GM18867 (cell line): ENCODE data around the gene GYS2.

Source experiments
- ATAC-seq: cut with Tn5 transposase; IDR thresholded peaks from one replicate; pipeline ENCODE4 v1.9.1; 2021; ENCODE audit warnings: mild to moderate bottlenecking, moderate library complexity; ENCODE audit not compliant: unreplicated experiment

GYS2 gene

DNA sequence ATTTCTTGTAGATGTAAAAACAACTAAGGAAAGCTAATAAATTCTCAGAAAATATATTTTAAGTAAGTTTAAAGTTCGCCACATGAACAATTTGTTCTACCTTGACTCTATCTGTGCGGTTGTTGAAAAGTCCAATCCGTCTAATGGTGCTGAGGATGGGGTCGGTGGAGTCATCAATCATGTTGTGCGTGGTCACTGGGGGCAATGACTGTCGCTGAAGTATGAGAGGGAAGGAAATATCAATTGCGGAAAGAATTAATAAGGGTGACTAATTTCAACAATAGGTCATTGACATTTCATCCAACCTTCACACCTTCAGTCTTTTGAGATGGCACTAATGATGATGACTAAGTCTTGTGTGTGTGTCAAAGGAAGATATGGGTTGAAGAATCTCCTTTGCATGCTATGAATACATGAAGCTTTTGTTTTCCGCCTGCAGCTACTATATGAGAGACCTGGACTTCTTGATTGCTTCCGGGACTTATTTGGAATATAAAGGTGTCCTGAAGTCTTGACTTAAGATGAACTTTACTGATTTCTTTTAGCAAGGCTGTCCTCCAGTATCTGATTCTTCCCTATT lies 46.5 kb downstream of the GYS2 start:
- ATAC-seq, result no peak

DNA sequence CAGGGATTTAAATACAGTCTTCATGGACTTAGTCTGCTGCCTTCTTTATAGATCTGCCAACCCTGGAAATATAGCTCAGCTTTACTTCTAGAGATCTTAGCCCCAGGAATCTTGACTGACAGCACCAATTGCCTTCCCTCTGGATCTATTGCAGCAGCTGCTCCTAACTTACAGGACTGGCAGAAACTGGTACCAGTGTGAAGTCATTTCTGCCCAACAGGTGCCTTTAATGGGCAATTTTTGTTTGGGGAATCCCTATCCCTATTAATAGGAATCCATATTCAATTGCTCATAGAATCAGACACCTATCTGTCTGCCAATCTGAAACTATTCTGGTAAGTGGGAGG lies 51.3 kb downstream of the GYS2 start:
- ATAC-seq, result no peak

DNA sequence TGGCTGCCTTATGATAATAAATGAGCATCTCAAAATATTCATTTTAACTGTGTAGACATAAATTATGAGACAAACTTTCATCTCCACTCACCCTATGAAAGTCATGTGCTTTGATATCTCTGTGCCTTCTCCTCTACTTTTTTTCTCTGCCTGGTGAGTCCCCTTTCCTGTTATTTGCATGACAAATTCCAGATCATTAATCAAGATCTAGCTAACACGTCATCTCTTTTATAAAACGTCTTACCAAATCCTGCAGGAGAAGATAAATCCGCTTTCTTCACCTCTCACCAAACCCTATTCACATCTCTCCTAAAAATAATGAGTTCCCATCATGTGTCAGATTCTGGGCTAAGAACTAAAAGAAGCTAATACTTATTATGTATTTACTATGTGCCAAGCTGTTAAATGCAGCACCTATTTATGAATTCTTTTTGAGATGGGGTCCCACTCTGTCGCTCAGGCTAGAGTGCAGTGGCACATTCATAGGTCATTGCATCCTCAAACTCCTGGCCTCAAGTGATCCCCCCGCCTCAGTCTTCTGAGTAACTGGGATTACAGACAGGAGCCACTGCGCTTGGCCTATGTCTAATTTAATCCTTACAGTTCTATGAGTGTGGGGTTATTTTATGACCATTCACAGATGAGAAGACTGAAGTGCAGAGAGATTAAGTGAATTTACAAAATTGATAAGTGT lies 51.9 kb downstream of the GYS2 start:
- no peak for ATAC-seq

DNA sequence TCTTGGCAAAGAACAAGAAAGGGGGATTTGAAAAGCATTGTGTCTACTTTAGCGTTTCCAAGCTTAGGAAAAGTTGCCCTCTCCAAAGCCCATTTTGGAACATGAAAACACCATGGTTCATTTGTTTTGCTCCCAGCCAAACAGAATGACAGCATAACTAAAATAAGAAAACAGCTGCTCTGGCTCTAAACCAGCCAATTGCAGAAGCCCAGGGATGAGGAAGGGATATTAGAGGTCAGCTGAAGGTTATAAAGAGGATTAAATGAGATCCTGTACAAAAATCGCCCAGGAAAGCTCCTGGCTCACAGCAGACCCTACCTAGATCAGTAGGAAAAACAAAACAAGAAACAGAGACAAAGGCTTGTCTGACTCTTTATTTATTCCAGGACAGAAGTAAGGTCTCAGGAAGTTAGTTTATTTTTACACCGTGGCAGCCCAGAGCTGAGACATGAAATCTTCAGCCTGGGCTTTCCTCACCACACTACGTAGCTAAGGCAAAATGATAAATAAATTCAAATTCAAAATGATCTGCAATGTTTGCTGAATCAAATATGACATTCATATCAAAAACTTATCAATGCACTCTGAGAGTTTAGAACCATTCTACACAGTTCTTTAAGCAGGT lies 52.7 kb downstream of the GYS2 start:
- no peak for ATAC-seq

DNA sequence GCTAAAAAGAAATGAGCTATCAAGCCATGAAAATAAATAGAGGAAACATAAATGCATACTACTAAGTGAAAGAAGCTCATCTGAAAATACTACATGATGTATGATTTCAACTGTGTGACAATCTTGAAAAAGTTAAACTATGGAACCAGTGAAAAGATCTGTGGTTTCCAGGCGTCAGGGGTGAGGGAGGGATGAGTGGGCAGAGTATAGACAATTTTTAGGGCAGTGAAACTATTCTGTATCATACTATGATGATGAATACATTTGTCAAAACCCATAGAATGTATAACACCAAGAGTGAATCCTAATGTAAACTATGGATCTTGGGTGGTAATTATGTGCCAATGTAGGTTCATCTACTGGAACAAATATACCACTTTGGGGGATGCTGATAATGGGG lies 57.2 kb downstream of the GYS2 start:
- no peak for ATAC-seq

DNA sequence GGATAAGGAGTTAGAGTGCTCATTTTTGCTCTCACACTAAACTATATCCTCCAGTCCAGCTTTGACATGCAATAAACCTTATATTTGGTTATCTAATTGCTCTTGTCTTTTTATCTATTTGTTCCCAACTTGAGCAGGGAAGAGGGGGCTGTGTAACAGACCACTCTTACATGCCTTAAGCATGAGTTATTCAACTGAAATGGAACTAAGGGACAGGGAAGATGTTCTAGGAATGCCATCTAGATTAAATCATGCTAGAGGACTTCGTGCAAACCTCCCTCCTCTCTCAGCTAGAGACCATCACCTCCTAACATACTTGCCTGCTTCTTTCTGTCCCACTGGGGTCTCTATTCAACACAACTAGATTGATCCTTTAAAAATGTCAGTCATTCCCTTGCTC lies 57.9 kb downstream of the GYS2 start:
- ATAC-seq, result no peak

DNA sequence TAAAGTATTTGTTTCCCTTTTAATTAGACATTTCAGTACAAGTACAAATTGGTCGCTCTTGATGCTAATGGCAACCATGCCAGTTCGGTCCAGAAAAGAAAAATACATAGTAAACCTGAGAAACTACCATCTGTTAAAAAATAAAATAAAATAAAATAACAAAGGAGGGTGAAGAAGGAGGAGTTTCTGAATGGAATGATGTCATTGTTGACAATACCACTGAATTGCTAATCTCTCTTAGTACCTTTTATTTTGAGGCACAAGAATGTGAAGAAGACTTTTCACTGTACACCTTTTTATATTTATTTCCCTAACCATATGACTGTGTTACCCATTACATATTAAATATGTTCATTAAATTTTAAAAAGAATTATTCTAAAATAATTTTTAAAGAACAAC lies 59.1 kb downstream of the GYS2 start:
- no peak for ATAC-seq

DNA sequence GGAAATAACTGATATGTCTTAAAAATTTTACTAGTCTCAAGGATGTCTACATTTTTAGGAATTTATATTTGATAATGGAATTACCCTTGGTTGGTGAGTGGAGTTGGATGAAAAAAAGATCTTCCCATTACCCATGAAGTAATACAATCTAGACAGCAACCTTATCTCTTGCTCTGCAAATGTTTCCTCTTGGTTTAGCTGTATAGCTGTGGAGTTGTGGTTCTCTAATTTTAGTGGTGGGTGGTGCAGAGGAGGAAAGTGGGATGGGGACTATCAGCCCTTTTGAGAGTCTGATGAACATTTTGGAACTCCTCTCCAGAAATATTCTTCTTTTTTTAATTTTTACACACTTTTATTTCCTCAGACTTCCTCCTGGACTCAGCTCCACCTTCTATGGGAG lies 61.5 kb downstream of the GYS2 start:
- no peak for ATAC-seq

DNA sequence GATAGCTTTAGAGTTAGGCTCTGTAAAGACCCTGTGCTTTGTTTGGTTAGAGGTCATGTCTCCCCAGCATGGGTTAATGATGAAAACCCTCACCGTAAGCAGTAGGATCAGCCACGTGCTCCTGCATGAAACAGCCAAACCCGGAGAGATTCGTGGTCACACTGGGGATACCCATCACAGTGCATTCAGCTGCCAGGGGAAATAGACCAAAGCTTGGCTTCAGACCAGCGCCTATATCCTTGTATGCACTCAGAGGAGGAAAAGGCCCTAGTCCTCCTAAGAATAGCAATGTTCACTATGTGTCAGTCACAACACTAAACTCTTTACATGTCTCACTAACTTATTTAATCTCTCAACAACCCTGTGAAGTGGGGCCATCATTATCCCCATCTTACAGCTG lies 62.2 kb downstream of the GYS2 start:
- no peak for ATAC-seq

DNA sequence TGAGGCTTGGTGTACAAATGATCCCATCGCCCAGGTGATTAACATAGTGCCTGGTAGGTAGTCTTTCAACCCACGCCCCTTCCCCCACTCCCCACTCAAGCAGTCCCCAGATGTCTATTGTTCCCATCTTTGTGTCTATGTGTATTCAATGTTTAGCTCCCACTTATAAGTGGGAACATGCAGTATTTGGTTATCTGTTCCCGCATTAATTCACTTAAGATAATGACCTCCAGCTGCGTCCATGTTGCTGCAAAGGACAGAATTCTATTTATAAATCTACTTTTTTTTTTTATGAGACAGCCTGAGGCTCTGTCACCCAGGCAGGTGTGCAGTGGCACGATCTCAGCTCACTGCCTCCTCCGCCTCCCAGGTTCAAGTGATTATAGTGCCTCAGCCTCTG lies 62.9 kb downstream of the GYS2 start:
- ATAC-seq, result no peak

DNA sequence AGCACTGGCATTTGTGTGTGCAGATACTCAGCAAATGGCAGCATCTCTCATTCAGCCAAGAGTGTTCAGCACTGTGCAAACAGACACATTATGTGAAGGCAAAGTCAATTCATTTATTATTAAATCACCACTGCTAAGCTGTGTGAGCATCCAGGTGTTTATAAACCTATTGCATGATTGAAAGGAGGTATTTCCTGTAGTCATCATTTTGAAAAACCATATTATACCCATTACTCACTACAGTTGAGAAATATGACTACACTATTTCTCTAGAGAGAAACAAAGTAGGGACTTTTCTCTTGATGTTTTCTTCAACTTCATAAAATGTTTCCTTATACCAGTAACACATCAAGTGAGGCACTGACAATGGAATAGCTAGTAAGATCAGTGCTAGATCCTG lies 64.8 kb downstream of the GYS2 start:
- no peak for ATAC-seq

DNA sequence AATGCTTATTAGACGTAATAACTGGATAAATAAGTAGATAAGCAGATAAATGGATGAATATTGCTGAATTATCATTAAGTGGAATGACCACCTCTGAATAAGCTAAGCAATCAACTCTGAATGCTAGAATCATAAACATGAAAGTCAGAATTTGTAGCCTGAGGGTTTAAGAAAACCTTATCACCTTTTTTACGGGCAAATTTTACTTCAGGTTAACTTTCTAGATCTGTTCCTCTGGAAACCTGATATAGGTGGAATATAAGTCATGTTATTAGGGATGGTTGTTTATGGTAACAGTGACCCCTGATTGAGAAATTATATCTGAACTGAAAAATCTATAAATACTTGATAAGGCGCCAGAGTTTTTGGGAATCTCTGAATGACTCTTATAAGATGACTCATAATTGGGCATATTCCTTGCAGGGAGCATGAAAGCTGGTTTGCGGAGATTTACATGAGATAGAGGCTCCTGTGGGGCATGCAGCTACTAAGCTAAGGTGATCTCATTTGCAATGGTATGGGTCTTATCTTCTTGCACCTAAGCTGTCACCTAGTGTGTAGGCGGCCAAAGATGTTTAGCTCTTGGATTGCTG lies 66.5 kb downstream of the GYS2 start:
- ATAC-seq, result no peak

DNA sequence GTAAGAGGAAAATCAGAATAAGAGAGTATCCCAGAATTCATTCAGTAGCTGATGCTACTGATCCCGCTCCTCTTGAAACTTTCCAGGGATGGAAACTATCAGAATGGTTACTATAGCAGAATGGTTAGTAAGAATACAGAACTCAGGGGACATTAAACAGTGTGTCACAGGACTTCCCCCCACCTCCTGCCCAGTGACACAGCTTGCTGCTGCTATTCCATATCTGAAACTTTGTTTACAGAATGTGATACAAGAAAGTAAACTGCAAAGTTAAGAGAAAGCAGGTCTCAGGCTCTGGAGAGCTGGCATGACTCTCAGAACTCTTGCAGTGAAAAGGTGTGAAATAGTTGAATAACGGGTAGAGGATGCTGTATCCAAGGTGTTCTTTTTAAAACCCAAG lies 75.2 kb downstream of the GYS2 start:
- ATAC-seq, result no peak

DNA sequence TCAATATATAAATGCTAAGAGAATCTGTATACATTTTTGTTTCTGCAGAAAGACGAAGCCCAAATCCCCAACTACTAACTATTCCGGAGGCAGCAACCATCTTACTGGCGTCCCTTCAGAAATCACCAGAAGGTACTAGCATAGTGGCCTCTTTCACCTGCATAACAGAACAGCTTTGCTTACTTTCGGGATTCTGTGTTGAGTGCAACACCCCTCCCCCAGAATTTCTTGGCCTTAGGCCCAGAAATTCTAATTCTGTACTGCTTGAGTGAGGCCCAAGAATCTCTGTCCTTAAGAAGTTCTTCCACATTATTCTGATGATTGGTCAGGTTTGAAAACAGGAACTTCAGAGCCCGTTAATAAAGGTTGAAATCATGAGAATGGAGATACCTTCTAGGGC lies 75.7 kb downstream of the GYS2 start:
- no peak for ATAC-seq

DNA sequence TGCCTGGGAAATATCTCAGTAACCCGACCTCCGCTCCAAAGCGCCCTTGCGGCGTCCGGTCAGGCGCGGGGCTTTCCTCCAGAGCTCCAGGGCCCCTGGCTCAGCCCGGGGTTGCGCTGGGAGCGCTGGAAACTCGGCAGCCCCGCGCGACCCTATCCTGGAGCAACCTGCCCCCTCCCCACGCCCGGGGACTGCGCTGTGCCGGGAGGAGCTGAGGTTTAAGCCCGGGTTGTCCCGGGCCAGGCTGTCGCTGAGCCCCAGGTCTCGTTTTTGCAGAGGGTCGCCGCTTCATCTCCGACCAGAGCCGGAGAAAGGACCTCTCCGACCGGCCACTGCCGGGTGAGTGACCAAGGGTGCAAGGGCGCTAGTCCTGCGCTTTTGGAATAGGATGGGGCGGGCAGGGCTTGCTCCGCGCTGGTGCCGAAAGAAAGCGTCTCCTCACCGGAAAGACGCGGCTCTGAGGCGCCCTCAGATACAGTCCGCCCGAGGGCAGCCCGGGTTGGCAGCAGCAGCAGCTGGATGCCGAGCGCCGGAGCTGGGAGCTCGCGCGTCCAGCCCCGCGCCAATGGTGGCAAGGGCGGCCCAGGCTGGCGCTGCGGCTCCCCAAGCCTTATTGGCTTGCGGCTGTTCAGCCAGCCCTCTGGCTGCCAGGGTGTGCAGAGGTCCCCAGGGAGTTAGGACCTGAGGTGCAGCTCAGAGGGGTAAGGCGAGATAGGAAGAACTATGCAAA lies 77.0 kb downstream of the GYS2 start:
- ATAC-seq, result peak; percentile 96

DNA sequence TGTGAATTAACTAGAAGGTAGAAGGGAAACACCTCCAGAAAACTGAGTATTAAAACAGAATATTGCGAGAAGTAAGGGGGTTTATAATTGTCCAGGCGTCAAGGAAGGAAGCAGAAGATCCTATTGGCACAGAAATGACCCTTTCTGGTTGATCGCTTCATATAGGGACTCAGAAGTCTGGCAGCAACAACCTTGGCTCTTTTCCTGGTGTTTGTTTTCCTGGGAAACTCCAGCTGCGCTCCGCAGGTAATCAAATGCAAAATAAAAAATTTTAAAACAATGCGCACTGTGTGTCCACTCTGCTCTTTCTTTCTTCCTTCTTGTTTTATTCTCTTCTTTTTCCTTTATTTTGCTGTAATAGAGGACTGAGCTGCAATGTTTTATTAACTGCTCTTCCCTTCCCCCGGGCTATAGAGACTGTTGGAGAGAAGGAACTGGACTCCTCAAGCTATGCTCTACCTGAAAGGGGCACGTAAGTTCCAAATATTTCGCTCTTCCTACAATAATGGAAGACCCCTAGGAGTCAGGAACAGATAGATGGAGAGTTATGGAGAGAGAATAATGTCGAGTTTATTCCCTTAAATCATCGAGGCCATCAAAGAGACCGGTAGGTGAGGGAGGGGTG lies 77.8 kb downstream of the GYS2 start:
- ATAC-seq, result no peak

DNA sequence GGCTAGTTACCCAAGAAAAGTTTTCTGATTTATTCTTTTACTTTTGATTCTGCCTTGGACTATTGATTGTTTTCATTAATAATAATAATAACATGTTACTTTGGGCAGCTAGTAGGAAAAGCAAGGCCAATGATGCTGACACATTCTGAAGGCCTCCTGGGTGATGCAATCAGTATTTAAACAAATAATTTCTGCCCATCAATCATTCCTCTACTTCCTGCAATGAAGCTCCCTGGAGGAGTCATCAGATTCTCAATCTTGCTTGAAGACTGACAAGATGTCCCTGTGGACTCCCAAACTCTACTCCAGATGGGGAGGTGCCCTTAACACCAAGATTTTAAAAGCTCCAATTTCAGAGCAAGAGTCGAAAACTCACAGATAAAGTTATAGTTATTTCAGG lies 78.6 kb downstream of the GYS2 start, which contains the start of gene SPX:
SPX (plus strand) TSS at position 244 of the 400 bp plus-strand sequence. CDS start 177 bp downstream, outside the sequence.
- no peak for ATAC-seq

DNA sequence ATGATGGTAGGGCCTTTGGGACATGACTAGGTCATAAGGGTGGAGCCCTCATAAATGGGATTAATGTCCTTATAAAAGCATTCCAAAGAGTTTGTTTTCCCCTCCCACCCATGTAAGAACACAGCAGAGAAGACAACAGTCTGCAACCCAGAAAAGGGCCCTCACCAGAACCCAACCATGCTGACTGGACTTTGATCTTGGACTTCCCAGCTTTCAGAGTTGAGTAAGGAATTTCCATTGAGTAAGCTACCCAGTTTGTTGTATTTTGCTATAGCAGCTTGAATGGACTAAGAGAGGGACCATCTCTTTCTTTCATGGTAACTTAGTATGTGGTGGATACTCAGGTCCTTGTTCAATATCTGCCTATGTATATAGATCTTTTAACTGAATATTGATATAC lies 81.5 kb downstream of the GYS2 start:
- no peak for ATAC-seq

DNA sequence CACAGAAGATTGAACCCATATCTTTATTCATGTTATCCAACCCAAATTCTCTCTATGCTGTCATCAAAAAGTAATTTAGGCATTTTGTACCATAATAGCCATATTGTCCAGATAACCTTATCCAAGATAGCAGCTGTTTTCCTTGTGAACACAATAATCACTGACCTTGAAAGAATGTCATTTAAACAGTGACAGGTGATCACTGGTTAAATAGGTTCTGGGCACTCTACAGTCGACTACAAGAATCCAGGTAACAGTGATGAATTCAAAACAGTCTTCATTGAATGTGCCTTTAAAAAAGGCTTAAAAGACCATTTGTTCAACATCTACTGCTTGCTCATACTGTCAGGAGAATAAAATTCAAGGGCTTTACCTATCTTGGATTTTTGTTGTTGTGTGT lies 83.1 kb downstream of the GYS2 start:
- no peak for ATAC-seq

DNA sequence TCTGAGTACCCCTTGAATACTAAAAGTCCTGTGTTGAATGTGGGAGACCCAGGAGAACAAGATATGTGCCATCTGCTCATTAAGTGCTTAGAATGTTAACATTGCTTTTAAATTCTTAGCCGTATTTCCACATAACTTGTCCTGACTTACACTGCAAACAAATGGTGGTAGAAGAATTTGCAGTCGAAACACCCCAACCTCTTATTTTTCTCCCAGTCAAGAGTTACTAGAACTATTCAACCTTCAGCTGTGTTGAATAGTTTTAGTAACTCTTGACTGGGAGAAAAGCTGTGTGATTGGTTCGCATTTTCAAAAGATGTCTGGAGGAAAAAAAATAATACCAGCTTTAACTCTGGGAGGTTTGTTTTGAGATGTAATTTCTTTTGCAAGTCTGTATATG lies 86.2 kb downstream of the GYS2 start:
- no peak for ATAC-seq

DNA sequence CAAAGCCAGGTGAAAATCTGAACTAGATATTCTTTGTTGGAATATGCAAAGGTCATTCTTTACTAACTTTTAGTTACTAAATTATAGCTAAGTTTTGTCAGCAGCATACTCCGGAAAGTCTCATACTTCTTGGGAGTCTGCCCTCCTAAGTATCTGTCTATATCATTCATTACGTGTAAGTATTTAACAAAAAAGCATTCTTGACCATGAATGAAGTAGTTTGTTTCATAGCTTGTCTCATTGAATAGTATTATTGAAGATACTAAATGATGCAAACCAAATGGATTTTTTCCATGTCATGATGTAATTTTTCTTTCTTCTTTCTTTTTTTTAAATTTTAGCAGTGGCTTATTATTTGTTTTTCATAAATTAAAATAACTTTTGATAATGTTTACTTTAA lies 88.4 kb downstream of the GYS2 start:
- ATAC-seq, result no peak
